ENCODE data around the gene F2R.

GRCh38 chr5:76781775-76782174, 65.8 kb downstream of the F2R start:
- TF ChIP-seq, protein P1, sequence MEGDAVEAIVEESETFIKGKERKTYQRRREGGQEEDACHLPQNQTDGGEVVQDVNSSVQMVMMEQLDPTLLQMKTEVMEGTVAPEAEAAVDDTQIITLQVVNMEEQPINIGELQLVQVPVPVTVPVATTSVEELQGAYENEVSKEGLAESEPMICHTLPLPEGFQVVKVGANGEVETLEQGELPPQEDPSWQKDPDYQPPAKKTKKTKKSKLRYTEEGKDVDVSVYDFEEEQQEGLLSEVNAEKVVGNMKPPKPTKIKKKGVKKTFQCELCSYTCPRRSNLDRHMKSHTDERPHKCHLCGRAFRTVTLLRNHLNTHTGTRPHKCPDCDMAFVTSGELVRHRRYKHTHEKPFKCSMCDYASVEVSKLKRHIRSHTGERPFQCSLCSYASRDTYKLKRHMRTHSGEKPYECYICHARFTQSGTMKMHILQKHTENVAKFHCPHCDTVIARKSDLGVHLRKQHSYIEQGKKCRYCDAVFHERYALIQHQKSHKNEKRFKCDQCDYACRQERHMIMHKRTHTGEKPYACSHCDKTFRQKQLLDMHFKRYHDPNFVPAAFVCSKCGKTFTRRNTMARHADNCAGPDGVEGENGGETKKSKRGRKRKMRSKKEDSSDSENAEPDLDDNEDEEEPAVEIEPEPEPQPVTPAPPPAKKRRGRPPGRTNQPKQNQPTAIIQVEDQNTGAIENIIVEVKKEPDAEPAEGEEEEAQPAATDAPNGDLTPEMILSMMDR (conservative IDR thresholded peaks at IDR 0.05 in 1 of 2, IDR thresholded peaks at IDR 0.05 in 1 of 2; ENCODE audit: extremely low read depth in 1 of 2, insufficient read depth in 1 of 2, low read depth in 1 of 2, low read length in 2 of 2): no peak
- TF ChIP-seq EZH2 (IDR thresholded peaks at IDR 0.05; ENCODE audit: borderline replicate concordance, low read length): no peak

All from mammary epithelial cell (primary cell).